C1 segment of cervical spinal cord (tissue), 14 donors: ENCODE results near the gene NFAM1.
A peak's percentile ranks its signal among the peaks of the same experiment; 100 is the strongest.

Source experiments
- DNase-seq, 14 donors: peaks; one replicate each; lab custom pipeline; 2025; lab: John Stamatoyannopoulos, UW

NFAM1 gene

GRCh38 chr22:42432020-42432596, at the start of gene NFAM1:
TSS of gene NFAM1 (minus strand) at chr22:42432403. CDS start at chr22:42432357, 46 bp downstream.
- DNase-seq = peak in 9 of 14 donors; percentile 5 to 68 (median 44)

- no peak for DNase-seq
Measured at GRCh38 chr22:42475122-42475521, 42.9 kb upstream of the NFAM1 start.

- DNase-seq = peak in 1 of 14 donors; percentile 1
Measured at GRCh38 chr22:42473484-42474193, 41.4 kb upstream of the NFAM1 start.

GRCh38 chr22:42472671-42473070, 40.5 kb upstream of the NFAM1 start:
- no peak for DNase-seq

- DNase-seq = no peak
Measured at GRCh38 chr22:42471441-42471840, 39.2 kb upstream of the NFAM1 start.

GRCh38 chr22:42470366-42471082, 38.3 kb upstream of the NFAM1 start:
- no peak for DNase-seq

- DNase-seq = no peak
Measured at GRCh38 chr22:42468841-42469240, 36.6 kb upstream of the NFAM1 start.

GRCh38 chr22:42462016-42462415, 29.8 kb upstream of the NFAM1 start:
- DNase-seq = no peak

- DNase-seq = no peak
Measured at GRCh38 chr22:42461511-42461910, 29.3 kb upstream of the NFAM1 start.

- no peak for DNase-seq
Measured at GRCh38 chr22:42459287-42460063, 27.3 kb upstream of the NFAM1 start.

GRCh38 chr22:42452916-42453315, 20.7 kb upstream of the NFAM1 start:
- no peak for DNase-seq

GRCh38 chr22:42452456-42452855, 20.3 kb upstream of the NFAM1 start:
- DNase-seq = no peak

GRCh38 chr22:42451499-42452145, 19.4 kb upstream of the NFAM1 start:
- no peak for DNase-seq

- no peak for DNase-seq
Measured at GRCh38 chr22:42450862-42451261, 18.7 kb upstream of the NFAM1 start.

GRCh38 chr22:42446151-42446550, 13.9 kb upstream of the NFAM1 start:
- no peak for DNase-seq

GRCh38 chr22:42444077-42444904, 12.1 kb upstream of the NFAM1 start:
- DNase-seq = peak in 12 of 14 donors; percentile 22 to 88 (median 77)

GRCh38 chr22:42443240-42444076, 11.3 kb upstream of the NFAM1 start:
- DNase-seq = no peak

GRCh38 chr22:42442748-42443147, 10.5 kb upstream of the NFAM1 start:
- no peak for DNase-seq

- no peak for DNase-seq
Measured at GRCh38 chr22:42440728-42441127, 8.5 kb upstream of the NFAM1 start.
